ENCODE measurements around the gene ZSWIM6. TPM values are rescaled to one million over a fixed set of nuclear protein-coding genes. Genes with fewer than 3 reads are reported as not detected.
"Not testable (repeated sequence)": the region's sequence is repeated elsewhere in the genome, so short reads cannot be mapped to it uniquely, and the experiment has no call there.

Gene ZSWIM6
- total RNA-seq, 2 donors from 2014 or later, result 4.6 to 5.6 TPM

GRCh38 chr5:61420016-61420415 is 88.0 kb downstream of the ZSWIM6 start:
- Histone ChIP-seq H3K4me1 (peaks cover 0 to 19% of the 10 kb centered on the region in 2 donors), H3K27me3 (no peaks in the 10 kb centered on the region), H3K4me3 (no peak overlapping the region), H3K36me3 (no peaks in the 10 kb centered on the region), H3K27ac (no peak overlapping the region), H3K9me3 (no peaks in the 10 kb centered on the region)
- no peak for DNase-seq (ENCODE audit: low spot score)
- TF ChIP-seq CTCF (IDR thresholded peaks at IDR 0.05), result no peak

- not testable (repeated sequence) for DNase-seq (ENCODE audit: low spot score); H3K9me3 ChIP-seq; H3K36me3 ChIP-seq; H3K4me3 ChIP-seq; H3K27me3 ChIP-seq; H3K27ac ChIP-seq
- H3K4me1 ChIP-seq, result peaks cover 0 to 26% of the 10 kb centered on the region in 2 donors
Measured at GRCh38 chr5:61421262-61421661, 89.2 kb downstream of the ZSWIM6 start.

- Histone ChIP-seq H3K9me3 (no peaks in the 10 kb centered on the region), H3K4me1 (peaks cover 0 to 26% of the 10 kb centered on the region in 2 donors), H3K4me3 (peak overlapping the region in 1 of 2 donors; percentile 14), H3K27me3 (no peaks in the 10 kb centered on the region), H3K27ac (no peak overlapping the region), H3K36me3 (no peaks in the 10 kb centered on the region)
- DNase-seq (ENCODE audit: low spot score), result no peak
- TF ChIP-seq CTCF (IDR thresholded peaks at IDR 0.05), result no peak
Measured at GRCh38 chr5:61423487-61424145, 91.6 kb downstream of the ZSWIM6 start.

GRCh38 chr5:61425918-61426317 is 93.9 kb downstream of the ZSWIM6 start:
- H3K9me3 ChIP-seq, result no peaks in the 10 kb centered on the region
- DNase-seq (ENCODE audit: low spot score), result no peak
- no peak overlapping the region for H3K4me3 ChIP-seq
- no peak overlapping the region for H3K27ac ChIP-seq
- TF ChIP-seq CTCF (IDR thresholded peaks at IDR 0.05), result no peak
- no peaks in the 10 kb centered on the region for H3K36me3 ChIP-seq
- peaks cover 0 to 34% of the 10 kb centered on the region in 2 donors for H3K4me1 ChIP-seq
- H3K27me3 ChIP-seq, result no peaks in the 10 kb centered on the region

- H3K27me3 ChIP-seq, result no peaks in the 10 kb centered on the region
- no peaks in the 10 kb centered on the region for H3K9me3 ChIP-seq
- DNase-seq (ENCODE audit: low spot score), result no peak
- TF ChIP-seq CTCF (IDR thresholded peaks at IDR 0.05), result no peak
- peaks cover 0 to 16% of the 10 kb centered on the region in 2 donors for H3K4me1 ChIP-seq
- H3K36me3 ChIP-seq, result no peaks in the 10 kb centered on the region
- no peak overlapping the region for H3K27ac ChIP-seq
- no peak overlapping the region for H3K4me3 ChIP-seq
Measured at GRCh38 chr5:61429906-61430305, 97.8 kb downstream of the ZSWIM6 start.

- no peak for TF ChIP-seq CTCF (IDR thresholded peaks at IDR 0.05)
- no peaks in the 10 kb centered on the region for H3K27me3 ChIP-seq
- H3K4me1 ChIP-seq, result peaks cover 0 to 8% of the 10 kb centered on the region in 2 donors
- no peaks in the 10 kb centered on the region for H3K36me3 ChIP-seq
- no peaks in the 10 kb centered on the region for H3K9me3 ChIP-seq
- H3K27ac ChIP-seq, result no peak overlapping the region
- no peak overlapping the region for H3K4me3 ChIP-seq
- DNase-seq (ENCODE audit: low spot score), result no peak
Measured at GRCh38 chr5:61431923-61432620, 100.0 kb downstream of the ZSWIM6 start.

Data from right atrium auricular region (tissue), 2 donors.